GM18498 (cell line): ENCODE measurements around the gene ZPLD1.

Experiments used
- ATAC-seq: cut with Tn5 transposase; IDR thresholded peaks from one replicate; pipeline ENCODE4 v1.9.1; 2021; ENCODE audit warnings: mild to moderate bottlenecking, moderate library complexity; ENCODE audit not compliant: unreplicated experiment

The ZPLD1 gene

DNA sequence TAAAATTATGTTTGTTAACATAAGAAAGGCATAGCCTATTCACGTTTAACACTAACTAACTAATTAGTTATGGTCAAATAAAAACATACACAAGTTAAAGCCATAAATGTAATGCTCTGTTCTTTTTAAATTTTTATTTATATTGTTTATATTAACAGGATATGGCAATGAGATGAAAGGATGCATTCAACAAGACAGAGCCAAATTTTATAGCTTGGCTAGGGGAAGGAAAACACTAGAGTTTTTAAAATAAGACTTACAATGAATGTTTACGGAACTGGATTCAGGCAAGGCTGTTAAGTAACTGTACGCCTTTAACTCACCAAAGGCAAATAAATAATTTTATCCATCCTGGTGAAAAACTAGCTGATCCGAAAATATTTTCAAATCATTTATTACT lies 86.4 kb downstream of the ZPLD1 start:
- ATAC-seq, result no peak

DNA sequence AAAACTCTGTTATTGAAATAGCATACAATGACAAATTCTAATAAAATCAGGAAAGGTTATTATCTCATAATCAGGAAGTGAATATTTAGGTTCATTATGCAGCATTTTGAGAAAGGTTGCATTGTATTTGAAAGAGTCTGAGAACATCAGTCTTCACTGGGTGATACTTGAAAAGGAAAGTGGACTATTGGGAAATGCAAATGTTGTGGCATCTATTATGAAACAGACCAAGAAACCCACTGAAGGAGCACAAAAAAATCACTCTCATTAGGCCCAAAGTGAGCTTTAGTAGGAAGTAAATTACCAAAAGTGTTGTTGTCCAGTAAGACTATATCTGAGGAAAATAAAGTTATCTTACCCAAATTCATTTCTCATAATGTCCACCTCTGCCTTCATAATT lies 90.8 kb downstream of the ZPLD1 start:
- peak; percentile 71 for ATAC-seq

DNA sequence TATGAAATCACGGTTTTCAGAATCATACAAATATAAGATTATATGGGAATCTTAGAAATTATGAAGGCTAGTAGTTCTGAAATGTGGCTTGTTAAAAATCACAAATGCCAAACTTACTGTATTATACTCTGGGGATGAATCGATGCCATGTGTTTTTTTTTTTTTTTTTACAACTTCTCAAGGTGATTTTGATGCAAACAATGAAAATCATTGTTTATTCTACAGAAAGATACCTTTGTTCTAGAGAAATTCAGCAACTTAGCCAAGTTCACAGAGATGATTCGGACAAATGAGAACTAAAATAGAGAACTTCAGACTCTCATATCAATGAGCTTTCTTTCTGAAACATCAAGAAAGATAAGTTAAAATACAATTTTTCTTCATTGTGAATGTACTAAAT lies 92.0 kb downstream of the ZPLD1 start:
- no peak for ATAC-seq

DNA sequence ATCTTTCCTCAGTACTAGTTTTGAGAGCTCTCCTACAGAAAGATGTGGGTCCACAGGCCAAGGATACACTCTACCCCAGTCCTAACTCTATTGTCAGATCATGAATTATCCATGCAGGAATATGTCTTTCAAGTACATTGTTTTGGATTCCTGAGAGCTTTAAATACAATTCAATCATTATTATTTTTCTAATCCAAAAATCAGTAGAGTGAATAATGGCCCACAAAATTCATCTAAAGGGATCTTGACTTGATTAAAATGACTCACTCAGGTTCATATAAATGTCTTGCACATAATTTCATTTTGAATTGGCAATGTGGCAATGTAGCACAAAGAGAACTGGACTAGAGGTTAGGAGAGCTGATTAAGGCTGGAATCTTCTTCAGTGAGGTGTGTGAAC lies 93.9 kb downstream of the ZPLD1 start:
- no peak for ATAC-seq
